H1 (cell line): ENCODE data around the gene CAMTA1. TPM values are rescaled to one million over a fixed set of nuclear protein-coding genes. Genes with fewer than 3 reads are reported as not detected.

ENCODE experiments used
- CTCF ChIA-PET: fragments of 300-600 bp; sonication (Branson Sonifier 250); formaldehyde crosslinking; loops from one replicate; lab custom pipeline; 2021; ENCODE audit not compliant: partially characterized antibody; lab: Charles Lee
- POLR2A ChIA-PET: fragments of 300-600 bp; sonication (Branson Sonifier 250); formaldehyde crosslinking; loops from one replicate; lab custom pipeline; 2021; ENCODE audit warnings: inconsistent platforms; ENCODE audit not compliant: partially characterized antibody; lab: Charles Lee
- DNase-seq, 2 experiments: peaks; one replicate each; pipeline versions ENCODE4 v3.0.0 to v3.0.0-alpha.2; 2010 to 2022; ENCODE audit warnings: low spot score in 2 of 2, low read depth in 1 of 2, mixed read lengths in 1 of 2
- FAIRE-seq: peaks from 2 replicates; lab custom pipeline; 2011; peaks lifted over from hg19 to GRCh38; lab: Jason Lieb, UNC
- H2AFZ ChIP-seq: 2 replicates; pipeline ENCODE4 v1.8.1; 2012; ENCODE audit warnings: low read length, inconsistent platforms
- H2AK5ac ChIP-seq: 2 replicates; pipeline ENCODE4 v1.6.1; 2013; ENCODE audit warnings: low read depth, low read length
- H2BK120ac ChIP-seq: replicated peaks from 2 replicates; pipeline ENCODE3; 2013; ENCODE audit warnings: low read depth, low read length, inconsistent platforms
- H2BK12ac ChIP-seq: 2 replicates; pipeline ENCODE4 v1.6.1; 2013; ENCODE audit warnings: low read depth, low read length
- H2BK15ac ChIP-seq: 2 replicates; pipeline ENCODE4 v1.6.1; 2013; ENCODE audit warnings: low read length
- H2BK20ac ChIP-seq: 2 replicates; pipeline ENCODE4 v1.6.1; 2013; ENCODE audit warnings: low read length
- H2BK5ac ChIP-seq: 2 replicates; pipeline ENCODE4 v1.6.1; 2013; ENCODE audit warnings: low read depth, low read length
- H3K14ac ChIP-seq: 2 replicates; pipeline ENCODE4 v1.6.1; 2013; ENCODE audit warnings: inconsistent platforms; ENCODE audit not compliant: insufficient read length
- H3K18ac ChIP-seq: 2 replicates; pipeline ENCODE4 v1.6.1; 2013; ENCODE audit warnings: low read length; ENCODE audit errors: extremely low read depth
- H3K23ac ChIP-seq: 2 replicates; pipeline ENCODE4 v1.6.1; 2013; ENCODE audit warnings: inconsistent platforms; ENCODE audit not compliant: insufficient read length
- H3K23me2 ChIP-seq: 2 replicates; pipeline ENCODE4 v1.6.1; 2013; ENCODE audit warnings: low read depth, low read length
- H3K27ac ChIP-seq: 2 replicates; pipeline ENCODE4 v1.6.1; 2011; ENCODE audit warnings: low read depth, low read length, inconsistent platforms
- H3K27me3 ChIP-seq, 4 experiments: replicated peaks in 1 of 4; 1 replicate in 1 of 4; 2 replicates in 3 of 4; pipeline versions ENCODE4 v1.6.1 to v1.8.1; 2011 to 2013; ENCODE audit warnings: low read length in 3 of 4, mild to moderate bottlenecking in 3 of 4, inconsistent platforms in 2 of 4, mixed read lengths in 2 of 4, moderate library complexity in 1 of 4; ENCODE audit not compliant: control insufficient read depth in 3 of 4, insufficient read depth in 3 of 4; ENCODE audit errors: extremely low read depth in 1 of 4
- H3K36me3 ChIP-seq, 4 experiments: 2 replicates each; pipeline versions ENCODE4 v1.6.1 to v1.8.1; 2011 to 2013; ENCODE audit warnings: mild to moderate bottlenecking in 4 of 4, low read length in 3 of 4, moderate library complexity in 2 of 4, control low read depth in 1 of 4, inconsistent platforms in 1 of 4; ENCODE audit not compliant: insufficient read depth in 4 of 4, control insufficient read depth in 2 of 4
- H3K4ac ChIP-seq: replicated peaks from 2 replicates; pipeline ENCODE3; 2013; ENCODE audit warnings: low read length, low read depth, mixed read lengths, inconsistent platforms; ENCODE audit not compliant: insufficient read length
- H3K4me1 ChIP-seq, 4 experiments: replicated peaks in 1 of 4; 1 replicate in 1 of 4; 2 replicates in 3 of 4; pipeline versions ENCODE4 v1.6.1 to v1.8.1; 2011 to 2013; ENCODE audit warnings: low read length in 3 of 4, inconsistent platforms in 2 of 4, mixed read lengths in 1 of 4; ENCODE audit not compliant: insufficient read depth in 4 of 4, control insufficient read depth in 3 of 4
- H3K4me2 ChIP-seq, 2 experiments: 2 replicates each; pipeline versions ENCODE4 v1.6.1 to v1.8.1; 2011 to 2013; ENCODE audit warnings: low read depth in 2 of 2, low read length in 2 of 2, control low read depth in 1 of 2, inconsistent platforms in 1 of 2, mild to moderate bottlenecking in 1 of 2; ENCODE audit not compliant: insufficient read depth in 1 of 2
- H3K4me3 ChIP-seq, 4 experiments: fragments of 200-600, 300-600 bp in 1 of 4; sonication (generic), shearing (Covaris generic), sonication (Bioruptor Twin) in 1 of 4; 2 replicates each; pipeline versions ENCODE4 v1.5.1 to v1.8.1; 2011 to 2016; ENCODE audit warnings: low read length in 4 of 4, low read depth in 3 of 4, control low read depth in 2 of 4, inconsistent platforms in 2 of 4, mild to moderate bottlenecking in 2 of 4, mixed read lengths in 1 of 4, moderate library complexity in 1 of 4; ENCODE audit not compliant: insufficient read depth in 2 of 4; ENCODE audit errors: extremely low read depth in 1 of 4
- H3K56ac ChIP-seq: replicated peaks from 2 replicates; pipeline ENCODE3; 2013; ENCODE audit warnings: low read depth, mild to moderate bottlenecking, mixed read lengths, low read length, inconsistent platforms; ENCODE audit not compliant: insufficient read length
- H3K79me1 ChIP-seq: 2 replicates; pipeline ENCODE4 v1.6.1; 2013; ENCODE audit warnings: low read depth, low read length, control low read depth
- H3K79me2 ChIP-seq, 2 experiments: 2 replicates each; pipeline versions ENCODE4 v1.6.1 to v1.8.1; 2012 to 2013; ENCODE audit warnings: low read length in 2 of 2, mild to moderate bottlenecking in 2 of 2, inconsistent platforms in 1 of 2; ENCODE audit not compliant: insufficient read depth in 2 of 2, control insufficient read depth in 1 of 2
- H3K9ac ChIP-seq, 4 experiments: replicated peaks in 1 of 4; 1 replicate in 1 of 4; 2 replicates in 3 of 4; pipeline versions ENCODE4 v1.6.1 to v1.8.1; 2011 to 2013; ENCODE audit warnings: low read depth in 3 of 4, low read length in 3 of 4, control low read depth in 2 of 4, mild to moderate bottlenecking in 2 of 4, moderate library complexity in 2 of 4, inconsistent platforms in 1 of 4; ENCODE audit errors: extremely low read depth in 1 of 4
- H3K9me3 ChIP-seq, 2 experiments: 2 replicates each; pipeline versions ENCODE4 v1.6.1 to v1.8.1; 2012 to 2013; ENCODE audit warnings: mild to moderate bottlenecking in 2 of 2, moderate library complexity in 2 of 2, control low read depth in 1 of 2, inconsistent platforms in 1 of 2, low read depth in 1 of 2, low read length in 1 of 2, mixed read lengths in 1 of 2; ENCODE audit not compliant: insufficient read depth in 2 of 2
- H4K20me1 ChIP-seq, 2 experiments: replicated peaks in 1 of 2; 2 replicates each; pipeline versions ENCODE3 to v1.8.1; 2011 to 2013; ENCODE audit warnings: inconsistent platforms in 2 of 2, low read length in 2 of 2, mild to moderate bottlenecking in 1 of 2; ENCODE audit not compliant: insufficient read depth in 2 of 2, control insufficient read depth in 1 of 2
- H4K5ac ChIP-seq: 2 replicates; pipeline ENCODE4 v1.6.1; 2013; ENCODE audit warnings: low read length, low read depth, mixed read lengths, inconsistent platforms; ENCODE audit not compliant: insufficient read length
- H4K8ac ChIP-seq: 2 replicates; pipeline ENCODE4 v1.8.0; 2013; ENCODE audit warnings: mild to moderate bottlenecking, moderate library complexity, low read length, inconsistent platforms; ENCODE audit not compliant: insufficient read depth; ENCODE audit errors: extremely low read depth
- H4K91ac ChIP-seq: replicated peaks from 2 replicates; pipeline ENCODE3; 2013; ENCODE audit warnings: low read length, mixed read lengths, inconsistent platforms; ENCODE audit not compliant: insufficient read length
- GABPA ChIP-seq: IDR thresholded peaks from 2 replicates; pipeline ENCODE4 v1.6.1; 2011; ENCODE audit warnings: mild to moderate bottlenecking, low read length, moderate library complexity, borderline replicate concordance; ENCODE audit not compliant: insufficient read depth
- GTF2F1 ChIP-seq: IDR thresholded peaks from 2 replicates; pipeline ENCODE4 v1.6.1; 2012; ENCODE audit warnings: low read depth, low read length, improper control_type of control experiment, borderline replicate concordance
- SP2 ChIP-seq: IDR thresholded peaks from 2 replicates; pipeline ENCODE4 v1.6.1; 2012; ENCODE audit warnings: mild to moderate bottlenecking, low read length, inconsistent platforms
- TBP ChIP-seq: IDR thresholded peaks from 2 replicates; pipeline ENCODE4 v1.6.1; 2011; ENCODE audit warnings: low read depth, low read length, improper control_type of control experiment
- ZNF274 ChIP-seq: IDR thresholded peaks from 2 replicates; pipeline ENCODE4 v1.7.0; 2012; ENCODE audit warnings: low read length, borderline replicate concordance; ENCODE audit errors: extremely low read depth
- WGBS, 2 experiments: shearing (Covaris generic) in 1 of 2; methylation state at CpG; one replicate each; pipeline versions ENCODE4 v1.1.6 to v1.1.7; 2013 to 2015; ENCODE audit warnings: low lambda C conversion rate in 2 of 2, mixed read lengths in 2 of 2, inconsistent platforms in 1 of 2, low coverage in 1 of 2, missing lambda C conversion rate in 1 of 2; ENCODE audit not compliant: insufficient replicate concordance in 2 of 2, insufficient coverage in 1 of 2, insufficient read length in 1 of 2; ENCODE audit errors: extremely low coverage in 1 of 2, missing lambda C conversion rate in 1 of 2; 5-methylcytosine and 5-hydroxymethylcytosine counted together
- polyA plus RNA-seq, 7 experiments: library from polyadenylated mRNA; depleted of rRNA in 3 of 7; stranded (reverse) in 5 of 7; unstranded in 2 of 7; fragments of >200 nt in 5 of 7; fragments of 200-250 nt in 2 of 7; gene quantifications; 1 replicate in 5 of 7; 2 replicates in 1 of 7; 4 replicates in 1 of 7; pipeline versions ENCODE4 v1.2.1 to v1.2.3, GENCODE V29; 2011 to 2013; ENCODE audit warnings: missing spikeins in 2 of 7, mixed read lengths in 2 of 7
- total RNA-seq: library from RNA; stranded (reverse); fragmentation: NEBNext Ultra II Directional; extraction: Animal tissue kit (Norgen Biotek cat#: 25700); gene quantifications from 2 replicates; pipeline ENCODE4 v1.2.1, GENCODE V29; 2021

The CAMTA1 gene
- total and polyA plus RNA-seq, 2 of the 8 experiments (the other 6 are each of a cell fraction or from before 2014, with no cell fraction given) = 65.0 to 119 TPM

DNA sequence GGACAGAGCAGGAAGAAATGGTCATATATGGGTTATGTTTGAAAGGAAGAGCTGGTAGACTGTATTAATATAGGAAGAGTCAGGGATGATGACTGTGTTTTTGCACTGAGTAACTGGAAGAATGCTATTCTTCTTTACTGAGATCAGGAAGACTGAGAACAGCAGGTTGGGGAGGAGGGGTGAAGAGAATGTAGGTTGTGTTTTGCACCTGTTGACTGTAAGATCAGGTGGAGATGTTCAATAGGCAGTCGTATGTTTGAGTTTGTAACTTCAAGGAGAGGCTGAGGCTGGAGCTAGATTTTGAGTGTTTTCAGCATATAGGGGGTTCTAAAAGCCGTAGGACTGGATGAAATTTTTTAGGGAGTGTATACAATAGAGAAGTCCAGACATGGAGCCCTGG is 97.2 kb downstream of the CAMTA1 start:
- H2AK5ac ChIP-seq = no peak overlapping the region
- H2BK15ac ChIP-seq = no peak overlapping the region
- no peak overlapping the region for H4K8ac ChIP-seq
- no peak overlapping the region for H4K91ac ChIP-seq
- H4K20me1 ChIP-seq = peaks cover 2 to 12% of the 10 kb centered on the region in 2 experiments
- no peaks in the 10 kb centered on the region for H3K4me1 ChIP-seq
- H3K18ac ChIP-seq = no peak overlapping the region
- H3K27me3 ChIP-seq = no peaks in the 10 kb centered on the region
- no peak overlapping the region for H4K5ac ChIP-seq
- no peak overlapping the region for H2AFZ ChIP-seq
- TF ChIP-seq SP2 (no peak), GABPA (no peak), ZNF274 (no peak), GTF2F1 (no peak), TBP (no peak)
- DNase-seq (no peak), FAIRE-seq (no peak)
- H3K9ac ChIP-seq = no peak overlapping the region
- H3K27ac ChIP-seq = no peak overlapping the region
- no peak overlapping the region for H2BK20ac ChIP-seq
- no peak overlapping the region for H3K4ac ChIP-seq
- ChIA-PET POLR2A (no interaction called here), CTCF (interaction anchor here (1.0 to 3.1 kb wide), 3 partner anchors 8 to 23 kb away, joined by 3 to 10 read pairs (median 5); no protein-coding TSS in a partner anchor)
- no peaks in the 10 kb centered on the region; a peak in 1 of 4 replicates for H3K79me2 ChIP-seq
- peaks cover 0 to 2% (median 0%) of the 10 kb centered on the region in 4 experiments; a peak in 1 of 8 replicates for H3K36me3 ChIP-seq
- no peak overlapping the region for H2BK5ac ChIP-seq
- H3K56ac ChIP-seq = no peak overlapping the region
- H2BK120ac ChIP-seq = no peak overlapping the region
- H3K4me3 ChIP-seq = no peak overlapping the region
- H2BK12ac ChIP-seq = no peak overlapping the region
- H3K9me3 ChIP-seq = no peaks in the 10 kb centered on the region
- H3K79me1 ChIP-seq = peaks cover 11% of the 10 kb centered on the region; the same call in 1 of the 2 replicates
- no peak overlapping the region for H3K14ac ChIP-seq
- WGBS, 2 experiments = 89% methylated on average over 2 of the region's 2 CpGs; no CpG with 5 or more reads in 1 of the 2 experiments
- H3K4me2 ChIP-seq = no peak overlapping the region
- H3K23ac ChIP-seq = no peak overlapping the region
- H3K23me2 ChIP-seq = no peaks in the 10 kb centered on the region
